ENCODE data around the gene SIN3B.

The SIN3B gene

GRCh38 chr19:16824658-16825311, 4.4 kb upstream of the SIN3B start:
- peaks cover 7% of the 10 kb centered on the region for H3K79me2 ChIP-seq (ENCODE audit: control insufficient read depth, insufficient read depth, low read length, poor library complexity)
- no peak overlapping the region for H3K9ac ChIP-seq (ENCODE audit: low read length)
- peaks cover 25 to 27% of the 10 kb centered on the region in 2 experiments for H3K4me1 ChIP-seq (ENCODE audit: control insufficient read depth in 1 of 2, insufficient read depth in 2 of 2, low read length in 2 of 2)
- peak overlapping the region; percentile 55 for H3K14ac ChIP-seq (ENCODE audit: low read length)
- H2AK5ac ChIP-seq (ENCODE audit: low read length), result no peak overlapping the region
- no peak overlapping the region for H3K18ac ChIP-seq (ENCODE audit: low read length)
- H2BK12ac ChIP-seq (ENCODE audit: low read length), result peak overlapping the region; percentile 91
- no CpG with 5 or more reads among the region's 11 CpGs for WGBS (ENCODE audit: extremely low coverage, insufficient coverage, insufficient read length)
- peak overlapping the region; percentile 54 for H2BK5ac ChIP-seq (ENCODE audit: low read depth, low read length, poor library complexity)
- H4K8ac ChIP-seq (ENCODE audit: low read depth, low read length), result peak overlapping the region; percentile 70
- peak overlapping the region; percentile 25 for H3K4me2 ChIP-seq (ENCODE audit: low read length)
- peaks cover 45% of the 10 kb centered on the region for H3K79me1 ChIP-seq (ENCODE audit: low read length)
- H2AFZ ChIP-seq (ENCODE audit: insufficient read depth, low read length, poor library complexity), result peak overlapping the region; percentile 50
- DNase-seq, result peak; percentile 70 to 86
- H4K91ac ChIP-seq (ENCODE audit: low read depth, low read length), result peak overlapping the region; percentile 90
- H3K4ac ChIP-seq (ENCODE audit: low read depth, low read length), result peak overlapping the region; percentile 44
- H2BK120ac ChIP-seq (ENCODE audit: insufficient read depth, low read length, poor library complexity), result peak overlapping the region; percentile 95
- no peaks in the 10 kb centered on the region for H3K27me3 ChIP-seq (ENCODE audit: insufficient read depth, low read length)
- H3K36me3 ChIP-seq (ENCODE audit: control insufficient read depth in 1 of 2, insufficient read depth in 2 of 2, low read length in 2 of 2), result no peaks in the 10 kb centered on the region
- no peak overlapping the region for H3K4me3 ChIP-seq (ENCODE audit: low read depth, low read length)
- H3K9me3 ChIP-seq (ENCODE audit: insufficient read depth, low read depth, low read length), result no peaks in the 10 kb centered on the region
- peak overlapping the region; percentile 80 for H3K27ac ChIP-seq (ENCODE audit: low read depth, low read length)
- H4K12ac ChIP-seq (ENCODE audit: low read depth, low read length), result peak overlapping the region; percentile 40
- H3K23ac ChIP-seq (ENCODE audit: low read length), result no peak overlapping the region

DNA sequence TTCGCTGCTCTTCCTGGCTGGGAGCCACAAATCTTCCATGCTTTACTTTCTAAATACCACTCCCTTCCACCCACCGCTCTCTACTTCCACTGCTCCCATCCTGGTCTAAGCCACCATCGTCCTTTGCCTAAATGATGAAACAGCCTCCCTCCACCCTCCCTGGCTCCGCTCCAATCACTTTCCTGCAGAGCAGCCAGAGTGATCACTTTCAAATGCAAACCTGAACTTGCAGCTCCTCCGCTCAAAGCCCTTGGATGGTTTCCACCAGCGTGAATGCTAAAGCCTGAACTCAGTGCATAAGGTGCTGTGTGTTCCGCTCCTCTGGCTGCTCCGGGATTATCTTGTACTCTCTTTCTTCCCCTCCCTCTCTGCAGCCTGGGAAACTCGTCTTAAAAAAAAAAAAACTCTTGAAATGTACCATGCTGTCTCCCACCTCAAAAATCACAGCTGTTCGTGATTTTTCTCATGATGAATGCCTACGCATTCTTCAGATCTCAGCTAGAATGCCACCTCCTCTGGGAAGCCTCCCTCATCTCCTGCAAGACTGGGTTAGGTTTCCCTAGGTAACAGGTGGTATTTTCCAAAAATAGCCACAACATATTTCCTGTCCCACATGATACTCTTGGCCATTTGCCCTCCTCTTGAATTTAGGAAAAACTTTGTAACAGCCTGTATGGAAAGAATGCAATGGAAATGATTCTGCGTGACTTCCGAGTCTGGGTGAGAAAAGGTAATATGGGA, 3.7 kb upstream of the SIN3B start:
- WGBS (ENCODE audit: extremely low coverage, insufficient coverage, insufficient read length), result no CpG with 5 or more reads among the region's 13 CpGs
- peak overlapping the region; percentile 1 for H2AFZ ChIP-seq (ENCODE audit: insufficient read depth, low read length, poor library complexity)
- H3K27ac ChIP-seq (ENCODE audit: low read depth, low read length), result peak overlapping the region; percentile 80
- no peaks in the 10 kb centered on the region for H3K36me3 ChIP-seq (ENCODE audit: control insufficient read depth in 1 of 2, insufficient read depth in 2 of 2, low read length in 2 of 2)
- no peak overlapping the region for H2AK5ac ChIP-seq (ENCODE audit: low read length)
- no peaks in the 10 kb centered on the region for H3K9me3 ChIP-seq (ENCODE audit: insufficient read depth, low read depth, low read length)
- H3K27me3 ChIP-seq (ENCODE audit: insufficient read depth, low read length), result no peaks in the 10 kb centered on the region
- peak overlapping the region; percentile 52 for H2BK5ac ChIP-seq (ENCODE audit: low read depth, low read length, poor library complexity)
- H4K91ac ChIP-seq (ENCODE audit: low read depth, low read length), result peak overlapping the region; percentile 90
- H3K9ac ChIP-seq (ENCODE audit: low read length), result no peak overlapping the region
- peak overlapping the region; percentile 55 for H4K8ac ChIP-seq (ENCODE audit: low read depth, low read length)
- H3K4me1 ChIP-seq (ENCODE audit: control insufficient read depth in 1 of 2, insufficient read depth in 2 of 2, low read length in 2 of 2), result peaks cover 24 to 25% of the 10 kb centered on the region in 2 experiments
- H3K18ac ChIP-seq (ENCODE audit: low read length), result no peak overlapping the region
- H3K4me2 ChIP-seq (ENCODE audit: low read length), result peak overlapping the region; percentile 25
- no peak overlapping the region for H3K4me3 ChIP-seq (ENCODE audit: low read depth, low read length)
- H2BK12ac ChIP-seq (ENCODE audit: low read length), result peak overlapping the region; percentile 91
- H4K12ac ChIP-seq (ENCODE audit: low read depth, low read length), result peak overlapping the region; percentile 40
- no peak overlapping the region for H3K4ac ChIP-seq (ENCODE audit: low read depth, low read length)
- DNase-seq, result peak; percentile 59 to 78
- H2BK120ac ChIP-seq (ENCODE audit: insufficient read depth, low read length, poor library complexity), result peak overlapping the region; percentile 95
- no peak overlapping the region for H3K23ac ChIP-seq (ENCODE audit: low read length)
- peaks cover 45% of the 10 kb centered on the region for H3K79me1 ChIP-seq (ENCODE audit: low read length)
- H3K14ac ChIP-seq (ENCODE audit: low read length), result peak overlapping the region; percentile 55
- H3K79me2 ChIP-seq (ENCODE audit: control insufficient read depth, insufficient read depth, low read length, poor library complexity), result peaks cover 9% of the 10 kb centered on the region

DNA sequence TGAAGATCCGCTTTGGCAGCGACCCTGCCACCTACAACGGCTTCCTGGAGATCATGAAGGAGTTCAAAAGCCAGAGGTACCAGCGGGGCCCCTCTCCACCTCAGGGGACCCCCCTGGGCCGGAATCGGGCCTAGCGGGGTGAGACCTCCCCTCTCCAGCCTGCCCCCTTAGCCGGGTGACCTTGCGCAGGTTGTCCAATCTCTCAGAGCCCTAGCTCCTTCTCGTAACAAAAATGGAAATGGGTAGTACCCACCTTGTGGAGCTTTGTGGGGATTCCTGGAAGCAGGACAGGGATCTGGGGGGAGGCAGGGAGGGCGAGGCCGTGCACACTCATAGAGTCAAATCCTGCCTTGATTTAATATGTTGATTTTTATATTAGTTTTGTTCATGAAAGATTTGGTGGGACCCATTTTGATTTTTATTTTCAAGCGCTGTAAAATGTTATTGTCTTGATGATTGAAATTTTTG, 658 bp downstream of the SIN3B start:
- Histone ChIP-seq H2BK5ac (ENCODE audit: low read depth, low read length, poor library complexity) (peak overlapping the region; percentile 87), H4K12ac (ENCODE audit: low read depth, low read length) (peak overlapping the region; percentile 34), H3K27ac (ENCODE audit: low read depth, low read length) (no peak overlapping the region), H2AFZ (ENCODE audit: insufficient read depth, low read length, poor library complexity) (peak overlapping the region; percentile 71), H3K9me3 (ENCODE audit: insufficient read depth, low read depth, low read length) (peaks cover 1% of the 10 kb centered on the region), H3K79me1 (ENCODE audit: low read length) (peaks cover 18% of the 10 kb centered on the region), H3K36me3 (ENCODE audit: control insufficient read depth in 1 of 2, insufficient read depth in 2 of 2, low read length in 2 of 2) (peaks cover 33% of the 10 kb centered on the region in 2 experiments), H3K23ac (ENCODE audit: low read length) (no peak overlapping the region), H3K9ac (ENCODE audit: low read length) (peak overlapping the region; percentile 91), H3K14ac (ENCODE audit: low read length) (peak overlapping the region; percentile 92), H3K4ac (ENCODE audit: low read depth, low read length) (peak overlapping the region; percentile 99), H4K8ac (ENCODE audit: low read depth, low read length) (peak overlapping the region; percentile 25), H3K4me1 (ENCODE audit: control insufficient read depth in 1 of 2, insufficient read depth in 2 of 2, low read length in 2 of 2) (peaks cover 10 to 16% of the 10 kb centered on the region in 2 experiments), H3K4me3 (ENCODE audit: low read depth, low read length) (peak overlapping the region; percentile 92), H2BK120ac (ENCODE audit: insufficient read depth, low read length, poor library complexity) (peak overlapping the region; percentile 68), H4K91ac (ENCODE audit: low read depth, low read length) (peak overlapping the region; percentile 88), H3K18ac (ENCODE audit: low read length) (peak overlapping the region; percentile 98), H2AK5ac (ENCODE audit: low read length) (peak overlapping the region; percentile 99), H2BK12ac (ENCODE audit: low read length) (peak overlapping the region; percentile 61), H3K27me3 (ENCODE audit: insufficient read depth, low read length) (no peaks in the 10 kb centered on the region), H3K79me2 (ENCODE audit: control insufficient read depth, insufficient read depth, low read length, poor library complexity) (peaks cover 7% of the 10 kb centered on the region), H3K4me2 (ENCODE audit: low read length) (peak overlapping the region; percentile 95)
- peak in 1 of 2 donors; percentile 1 for DNase-seq
- WGBS (ENCODE audit: extremely low coverage, insufficient coverage, insufficient read length), result no CpG with 5 or more reads among the region's 13 CpGs

- peak overlapping the region; percentile 57 for H2BK5ac ChIP-seq (ENCODE audit: low read depth, low read length, poor library complexity)
- peaks cover 12% of the 10 kb centered on the region for H3K79me1 ChIP-seq (ENCODE audit: low read length)
- H3K36me3 ChIP-seq (ENCODE audit: control insufficient read depth in 1 of 2, insufficient read depth in 2 of 2, low read length in 2 of 2), result peaks cover 34 to 35% of the 10 kb centered on the region in 2 experiments
- H4K8ac ChIP-seq (ENCODE audit: low read depth, low read length), result no peak overlapping the region
- H3K9ac ChIP-seq (ENCODE audit: low read length), result no peak overlapping the region
- H3K27ac ChIP-seq (ENCODE audit: low read depth, low read length), result no peak overlapping the region
- peaks cover 3 to 9% of the 10 kb centered on the region in 2 experiments for H3K4me1 ChIP-seq (ENCODE audit: control insufficient read depth in 1 of 2, insufficient read depth in 2 of 2, low read length in 2 of 2)
- no peak overlapping the region for H3K18ac ChIP-seq (ENCODE audit: low read length)
- H2AFZ ChIP-seq (ENCODE audit: insufficient read depth, low read length, poor library complexity), result no peak overlapping the region
- H3K79me2 ChIP-seq (ENCODE audit: control insufficient read depth, insufficient read depth, low read length, poor library complexity), result peaks cover 7% of the 10 kb centered on the region
- no peak overlapping the region for H4K91ac ChIP-seq (ENCODE audit: low read depth, low read length)
- H3K23ac ChIP-seq (ENCODE audit: low read length), result no peak overlapping the region
- WGBS (ENCODE audit: extremely low coverage, insufficient coverage, insufficient read length), result no CpG with 5 or more reads among the region's 3 CpGs
- peak overlapping the region; percentile 95 for H3K4me2 ChIP-seq (ENCODE audit: low read length)
- peak overlapping the region; percentile 21 for H4K12ac ChIP-seq (ENCODE audit: low read depth, low read length)
- H3K9me3 ChIP-seq (ENCODE audit: insufficient read depth, low read depth, low read length), result peaks cover 1% of the 10 kb centered on the region
- peak overlapping the region; percentile 12 for H2BK12ac ChIP-seq (ENCODE audit: low read length)
- H2BK120ac ChIP-seq (ENCODE audit: insufficient read depth, low read length, poor library complexity), result no peak overlapping the region
- no peak overlapping the region for H3K14ac ChIP-seq (ENCODE audit: low read length)
- H3K4me3 ChIP-seq (ENCODE audit: low read depth, low read length), result no peak overlapping the region
- H3K4ac ChIP-seq (ENCODE audit: low read depth, low read length), result peak overlapping the region; percentile 60
- DNase-seq, result peak in 1 of 2 donors; percentile 2
- H3K27me3 ChIP-seq (ENCODE audit: insufficient read depth, low read length), result no peaks in the 10 kb centered on the region
- no peak overlapping the region for H2AK5ac ChIP-seq (ENCODE audit: low read length)
Observed at GRCh38 chr19:16830679-16831078, 1.5 kb downstream of the SIN3B start.

Data from trophoblast cell (in vitro differentiated cells and primary cell).